ENCODE measurements around the gene MOB1B. TPM values are rescaled to one million over a fixed set of nuclear protein-coding genes. Genes with fewer than 3 reads are reported as not detected.

Gene MOB1B
- total RNA-seq, 1 donor from 2014 or later, result 24.6 TPM

- H3K9me3 Mint-ChIP-seq (ENCODE audit: unreplicated experiment), result no peaks in the 10 kb centered on the region
- DNase-seq, result no peak
- no peak overlapping the region for H3K4me3 Mint-ChIP-seq (ENCODE audit: unreplicated experiment)
- H3K27me3 Mint-ChIP-seq (ENCODE audit: unreplicated experiment), result no peaks in the 10 kb centered on the region
- no peak for TF ChIP-seq CTCF (IDR thresholded peaks at IDR 0.05; ENCODE audit: partially characterized antibody, unreplicated experiment)
- no peaks in the 10 kb centered on the region for H3K4me1 Mint-ChIP-seq (ENCODE audit: low read depth, unreplicated experiment)
- H3K27ac Mint-ChIP-seq (ENCODE audit: unreplicated experiment), result no peak overlapping the region
- H3K36me3 Mint-ChIP-seq (ENCODE audit: unreplicated experiment), result no peaks in the 10 kb centered on the region
Measured at GRCh38 chr4:70943114-70943513, 40.9 kb downstream of the MOB1B start.

GRCh38 chr4:70945046-70945445, 42.9 kb downstream of the MOB1B start:
- H3K27me3 Mint-ChIP-seq (ENCODE audit: unreplicated experiment), result no peaks in the 10 kb centered on the region

GRCh38 chr4:70945452-70946055, 43.4 kb downstream of the MOB1B start:
- DNase-seq, result no peak
- H3K4me3 Mint-ChIP-seq (ENCODE audit: unreplicated experiment), result no peak overlapping the region
- no peak overlapping the region for H3K27ac Mint-ChIP-seq (ENCODE audit: unreplicated experiment)

More at GRCh38 chr4:70945046-70945445, 42.9 kb downstream of the MOB1B start:
- no peak for DNase-seq
- no peaks in the 10 kb centered on the region for H3K36me3 Mint-ChIP-seq (ENCODE audit: unreplicated experiment)
- TF ChIP-seq CTCF (IDR thresholded peaks at IDR 0.05; ENCODE audit: partially characterized antibody, unreplicated experiment), result no peak
- H3K4me1 Mint-ChIP-seq (ENCODE audit: low read depth, unreplicated experiment), result no peaks in the 10 kb centered on the region
- H3K27ac Mint-ChIP-seq (ENCODE audit: unreplicated experiment), result no peak overlapping the region
- H3K9me3 Mint-ChIP-seq (ENCODE audit: unreplicated experiment), result no peaks in the 10 kb centered on the region
- no peak overlapping the region for H3K4me3 Mint-ChIP-seq (ENCODE audit: unreplicated experiment)

GRCh38 chr4:70946939-70947338, 44.8 kb downstream of the MOB1B start:
- Mint-ChIP-seq H3K27me3 (ENCODE audit: unreplicated experiment) (no peaks in the 10 kb centered on the region), H3K9me3 (ENCODE audit: unreplicated experiment) (no peaks in the 10 kb centered on the region), H3K4me3 (ENCODE audit: unreplicated experiment) (no peak overlapping the region), H3K27ac (ENCODE audit: unreplicated experiment) (no peak overlapping the region), H3K36me3 (ENCODE audit: unreplicated experiment) (no peaks in the 10 kb centered on the region), H3K4me1 (ENCODE audit: low read depth, unreplicated experiment) (no peaks in the 10 kb centered on the region)
- no peak for TF ChIP-seq CTCF (IDR thresholded peaks at IDR 0.05; ENCODE audit: partially characterized antibody, unreplicated experiment)
- no peak for DNase-seq

More at GRCh38 chr4:70945452-70946055, 43.4 kb downstream of the MOB1B start:
- no peaks in the 10 kb centered on the region for H3K4me1 Mint-ChIP-seq (ENCODE audit: low read depth, unreplicated experiment)
- no peaks in the 10 kb centered on the region for H3K27me3 Mint-ChIP-seq (ENCODE audit: unreplicated experiment)
- no peaks in the 10 kb centered on the region for H3K9me3 Mint-ChIP-seq (ENCODE audit: unreplicated experiment)
- H3K36me3 Mint-ChIP-seq (ENCODE audit: unreplicated experiment), result no peaks in the 10 kb centered on the region
- TF ChIP-seq CTCF (IDR thresholded peaks at IDR 0.05; ENCODE audit: partially characterized antibody, unreplicated experiment), result no peak

GRCh38 chr4:70948665-70949260, 46.6 kb downstream of the MOB1B start:
- Mint-ChIP-seq H3K4me3 (ENCODE audit: unreplicated experiment) (no peak overlapping the region), H3K27me3 (ENCODE audit: unreplicated experiment) (no peaks in the 10 kb centered on the region), H3K27ac (ENCODE audit: unreplicated experiment) (no peak overlapping the region), H3K36me3 (ENCODE audit: unreplicated experiment) (no peaks in the 10 kb centered on the region), H3K4me1 (ENCODE audit: low read depth, unreplicated experiment) (no peaks in the 10 kb centered on the region), H3K9me3 (ENCODE audit: unreplicated experiment) (no peaks in the 10 kb centered on the region)
- no peak for TF ChIP-seq CTCF (IDR thresholded peaks at IDR 0.05; ENCODE audit: partially characterized antibody, unreplicated experiment)
- DNase-seq, result no peak

Measured in glutamatergic neuron (in vitro differentiated cells).